Smooth muscle cell (in vitro differentiated cells): Measurements from ENCODE around the gene LARGE2. TPM values are rescaled to one million over a fixed set of nuclear protein-coding genes. Genes with fewer than 3 reads are reported as not detected.

Experiments used
- DNase-seq: peaks from one replicate; lab custom pipeline; 2025; ENCODE audit not compliant: unreplicated experiment; lab: John Stamatoyannopoulos, UW
- H2AFZ ChIP-seq: fragments of 200-600 bp; sonication (generic); 2 replicates; pipeline ENCODE4 v1.6.0; 2016; ENCODE audit warnings: antibody characterized with exemption, low read depth, mild to moderate bottlenecking
- H3F3A ChIP-seq: fragments of 200-600 bp; sonication (generic); 2 replicates; pipeline ENCODE4 v1.6.0; 2017; ENCODE audit warnings: antibody characterized with exemption, low read depth
- H3K27ac ChIP-seq: fragments of 200-600 bp; sonication (generic); 2 replicates; pipeline ENCODE4 v1.5.1; 2016; ENCODE audit warnings: low read depth, mild to moderate bottlenecking
- H3K27me3 ChIP-seq: fragments of 200-600 bp; sonication (generic); 2 replicates; pipeline ENCODE4 v1.6.1; 2016; ENCODE audit warnings: low read depth, mild to moderate bottlenecking
- H3K36me3 ChIP-seq: fragments of 200-600 bp; sonication (generic); 2 replicates; pipeline ENCODE4 v1.5.1; 2016; ENCODE audit warnings: low read depth
- H3K4me1 ChIP-seq: fragments of 200-600 bp; sonication (generic); 2 replicates; pipeline ENCODE4 v1.5.1; 2016; ENCODE audit warnings: low read depth
- H3K4me2 ChIP-seq: fragments of 200-600 bp; sonication (generic); 2 replicates; pipeline ENCODE4 v1.6.0; 2016; ENCODE audit warnings: mild to moderate bottlenecking
- H3K4me3 ChIP-seq: fragments of 200-600 bp; sonication (generic); 2 replicates; pipeline ENCODE4 v1.5.1; 2016; ENCODE audit warnings: mild to moderate bottlenecking
- H3K79me2 ChIP-seq: fragments of 200-600 bp; sonication (generic); 2 replicates; pipeline ENCODE4 v1.6.0; 2016; ENCODE audit warnings: low read depth, mild to moderate bottlenecking
- H3K9ac ChIP-seq: fragments of 200-600 bp; sonication (generic); 2 replicates; pipeline ENCODE4 v1.6.0; 2016; ENCODE audit warnings: low read depth
- H3K9me3 ChIP-seq: fragments of 200-600 bp; sonication (generic); replicated peaks from 2 replicates; pipeline ENCODE4 v1.5.1; 2016; ENCODE audit warnings: low read depth
- H4K20me1 ChIP-seq: fragments of 200-600 bp; sonication (generic); 2 replicates; pipeline ENCODE4 v1.6.0; 2016; ENCODE audit warnings: low read depth
- WGBS: methylation state at CpG from one replicate; pipeline ENCODE4 v1.1.7; 2016; ENCODE audit warnings: low lambda C conversion rate; 5-methylcytosine and 5-hydroxymethylcytosine counted together
- polyA plus RNA-seq: library from polyadenylated mRNA; unstranded; fragments of >200 nt; fragmentation: Nextera tagmentation; extraction: Ambion mirVana; gene quantifications from 2 replicates; pipeline ENCODE4 v1.2.1, GENCODE V29; 2016
- total RNA-seq: library from RNA; depleted of rRNA; stranded (reverse); fragments of >200 nt; gene quantifications from 2 replicates; pipeline ENCODE4 v1.2.3, GENCODE V29; 2014
- TF ChIP-seq, protein P1 (sequence below): fragments of 200-600 bp; sonication (generic); IDR thresholded peaks from 2 replicates; pipeline ENCODE4 v1.5.1; 2017; ENCODE audit warnings: borderline replicate concordance, mild to moderate bottlenecking, antibody characterized with exemption; ENCODE audit not compliant: insufficient read depth, poor library complexity, severe bottlenecking

The LARGE2 gene
- total and polyA plus RNA-seq, 2 experiments from 2014 or later, result 0.40 to 0.46 TPM

DNA sequence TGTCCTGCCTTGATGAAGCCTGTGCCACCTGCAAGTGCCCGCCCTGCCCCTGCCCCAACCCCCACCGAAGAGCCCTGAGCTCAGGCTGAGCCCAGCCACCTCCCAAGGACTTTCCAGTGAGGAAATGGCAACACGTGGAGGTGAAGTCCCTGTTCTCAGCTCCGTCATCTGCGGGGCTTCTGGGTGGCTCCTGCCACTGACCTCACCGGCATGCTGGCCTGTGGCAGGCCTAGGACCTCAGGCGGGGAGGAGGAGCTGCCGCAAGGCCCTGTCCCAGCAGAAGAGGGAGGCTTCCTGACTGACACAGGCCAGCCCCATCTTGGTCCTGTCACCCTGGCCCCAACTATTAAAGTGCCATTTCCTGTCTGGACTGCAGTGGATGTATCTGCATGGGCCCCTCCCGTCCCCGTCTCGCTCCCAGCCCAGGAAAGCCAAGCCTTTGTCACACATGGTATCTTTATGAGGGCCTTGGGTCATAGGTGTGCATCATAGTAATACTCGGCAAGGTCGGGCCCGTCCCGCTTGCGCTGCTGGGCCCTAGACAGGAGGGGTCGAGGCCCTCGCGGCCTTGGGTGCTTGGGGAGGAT is 16.3 kb upstream of the LARGE2 start:
- Histone ChIP-seq H3K9ac (no peak overlapping the region), H3K27me3 (no peaks in the 10 kb centered on the region), H3K36me3 (no peaks in the 10 kb centered on the region), H3K79me2 (no peaks in the 10 kb centered on the region), H3K4me1 (no peaks in the 10 kb centered on the region), H4K20me1 (peaks cover 6% of the 10 kb centered on the region), H3K9me3 (no peaks in the 10 kb centered on the region), H2AFZ (no peak overlapping the region), H3K4me3 (no peak overlapping the region), H3K27ac (no peak overlapping the region), H3F3A (no peaks in the 10 kb centered on the region), H3K4me2 (no peak overlapping the region)
- TF ChIP-seq, protein P1, sequence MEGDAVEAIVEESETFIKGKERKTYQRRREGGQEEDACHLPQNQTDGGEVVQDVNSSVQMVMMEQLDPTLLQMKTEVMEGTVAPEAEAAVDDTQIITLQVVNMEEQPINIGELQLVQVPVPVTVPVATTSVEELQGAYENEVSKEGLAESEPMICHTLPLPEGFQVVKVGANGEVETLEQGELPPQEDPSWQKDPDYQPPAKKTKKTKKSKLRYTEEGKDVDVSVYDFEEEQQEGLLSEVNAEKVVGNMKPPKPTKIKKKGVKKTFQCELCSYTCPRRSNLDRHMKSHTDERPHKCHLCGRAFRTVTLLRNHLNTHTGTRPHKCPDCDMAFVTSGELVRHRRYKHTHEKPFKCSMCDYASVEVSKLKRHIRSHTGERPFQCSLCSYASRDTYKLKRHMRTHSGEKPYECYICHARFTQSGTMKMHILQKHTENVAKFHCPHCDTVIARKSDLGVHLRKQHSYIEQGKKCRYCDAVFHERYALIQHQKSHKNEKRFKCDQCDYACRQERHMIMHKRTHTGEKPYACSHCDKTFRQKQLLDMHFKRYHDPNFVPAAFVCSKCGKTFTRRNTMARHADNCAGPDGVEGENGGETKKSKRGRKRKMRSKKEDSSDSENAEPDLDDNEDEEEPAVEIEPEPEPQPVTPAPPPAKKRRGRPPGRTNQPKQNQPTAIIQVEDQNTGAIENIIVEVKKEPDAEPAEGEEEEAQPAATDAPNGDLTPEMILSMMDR, result no peak
- no peak for DNase-seq
- 83% methylated on average over 18 of the region's 19 CpGs for WGBS

DNA sequence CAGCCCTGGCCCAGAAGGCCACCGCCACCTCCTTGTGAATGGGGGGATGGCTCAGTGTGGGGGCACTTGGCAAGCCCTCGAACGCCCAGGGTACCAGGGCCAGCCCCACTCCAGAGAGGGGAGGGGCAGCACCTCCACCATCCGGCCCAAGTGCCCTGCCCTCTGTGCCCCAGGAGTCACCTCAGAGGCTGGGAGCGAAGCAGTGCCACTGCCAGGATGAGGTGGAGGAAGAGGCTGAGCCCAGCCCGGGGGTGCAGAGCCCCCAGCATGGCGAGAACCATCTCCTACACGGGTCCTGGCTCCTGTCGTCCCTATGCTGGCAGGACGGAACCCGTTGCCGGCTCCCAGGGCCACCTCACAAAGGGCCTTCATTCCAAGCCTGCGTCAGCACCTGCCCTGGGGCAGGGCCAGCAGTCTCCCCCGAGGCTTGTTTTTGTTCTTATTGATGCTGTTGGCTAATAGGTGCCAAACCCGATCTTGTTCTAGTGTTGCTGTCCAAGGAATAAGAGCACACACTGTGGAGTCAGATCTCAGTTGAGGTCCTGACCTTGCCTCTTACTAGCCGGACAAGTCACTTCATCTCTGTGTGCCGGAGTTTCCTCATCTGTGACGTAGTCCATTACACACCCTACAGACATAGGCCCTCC is 15.4 kb upstream of the LARGE2 start, which contains the start of gene FREY1:
TSS of gene FREY1 (minus strand) at position 307 of the 647 bp plus-strand sequence. CDS start at position 281, 26 bp downstream.
- H4K20me1 ChIP-seq, result no peaks in the 10 kb centered on the region
- H3K4me3 ChIP-seq, result no peak within 1 kb of the TSS
- H3K4me1 ChIP-seq, result no peaks in the 10 kb centered on the region
- H3K27me3 ChIP-seq, result no peaks in the 10 kb centered on the region
- no peak within 1 kb of the TSS for H3K27ac ChIP-seq
- H3F3A ChIP-seq, result no peaks in the 10 kb centered on the region
- H3K9me3 ChIP-seq, result no peaks in the 10 kb centered on the region
- whole genome bisulfite sequencing, result 88% methylated on average over 18 of the region's 18 CpGs
- TF ChIP-seq, protein P1, result no peak
- no peak for DNase-seq
- H3K9ac ChIP-seq, result no peak within 1 kb of the TSS
- no peaks in the 10 kb centered on the region for H3K79me2 ChIP-seq
- H2AFZ ChIP-seq, result no peak within 1 kb of the TSS
- H3K4me2 ChIP-seq, result no peak within 1 kb of the TSS
- no peaks in the 10 kb centered on the region for H3K36me3 ChIP-seq

DNA sequence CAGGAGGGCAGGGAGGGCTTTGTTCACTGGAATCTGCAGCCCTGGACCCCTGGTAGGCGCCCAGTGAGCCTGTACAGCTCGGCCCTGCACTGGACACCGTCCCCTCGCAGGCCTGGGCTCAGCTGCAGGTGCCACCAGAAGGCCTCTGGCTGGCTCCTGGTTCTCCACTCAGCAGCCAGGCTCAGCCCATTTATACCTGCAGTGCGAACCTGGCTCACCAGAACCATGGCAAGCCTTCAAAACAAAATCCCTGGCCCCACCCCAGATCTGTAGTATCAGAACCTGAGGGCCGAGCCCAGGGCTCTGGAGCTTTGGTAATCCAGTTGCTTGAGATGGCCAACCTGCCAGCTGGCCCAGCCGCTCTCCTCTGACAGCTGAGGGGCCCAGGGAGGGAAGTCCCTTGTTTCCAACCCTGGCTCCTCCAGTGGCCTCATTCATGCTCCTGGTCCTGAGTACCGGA is 14.5 kb upstream of the LARGE2 start:
- Histone ChIP-seq H3K4me3 (no peak overlapping the region), H3K27me3 (no peaks in the 10 kb centered on the region), H2AFZ (no peak overlapping the region), H3F3A (no peaks in the 10 kb centered on the region), H3K27ac (no peak overlapping the region), H3K4me1 (no peaks in the 10 kb centered on the region), H3K9me3 (no peaks in the 10 kb centered on the region), H3K79me2 (no peaks in the 10 kb centered on the region), H4K20me1 (no peaks in the 10 kb centered on the region), H3K4me2 (no peak overlapping the region), H3K9ac (no peak overlapping the region), H3K36me3 (no peaks in the 10 kb centered on the region)
- DNase-seq, result no peak
- 93% methylated on average over 8 of the region's 8 CpGs for WGBS
- TF ChIP-seq, protein P1, result no peak
